Gastrocnemius medialis (tissue), 4 donors: Measurements from ENCODE around the gene TPRG1L.

Experiments used
- POLR2A ChIP-seq, 2 donors: fragments of 450-650 bp; IDR thresholded peaks; one replicate each; pipeline ENCODE4 v1.6.1; 2017; ENCODE audit warnings: antibody characterized with exemption in 2 of 2, mild to moderate bottlenecking in 2 of 2, moderate library complexity in 2 of 2
- TF ChIP-seq, protein P1 (sequence below), 5 experiments: fragments of 450-650 bp in 3 of 5; fragments of 200-600 bp in 2 of 5; sonication (generic) in 2 of 5; IDR thresholded peaks in 4 of 5; conservative IDR thresholded peaks in 1 of 5; 1 replicate in 4 of 5; 2 replicates in 1 of 5; pipeline ENCODE4 v1.5.1; 2016 to 2019; ENCODE audit warnings: antibody characterized with exemption in 5 of 5, mild to moderate bottlenecking in 3 of 5, moderate library complexity in 3 of 5

DNA sequence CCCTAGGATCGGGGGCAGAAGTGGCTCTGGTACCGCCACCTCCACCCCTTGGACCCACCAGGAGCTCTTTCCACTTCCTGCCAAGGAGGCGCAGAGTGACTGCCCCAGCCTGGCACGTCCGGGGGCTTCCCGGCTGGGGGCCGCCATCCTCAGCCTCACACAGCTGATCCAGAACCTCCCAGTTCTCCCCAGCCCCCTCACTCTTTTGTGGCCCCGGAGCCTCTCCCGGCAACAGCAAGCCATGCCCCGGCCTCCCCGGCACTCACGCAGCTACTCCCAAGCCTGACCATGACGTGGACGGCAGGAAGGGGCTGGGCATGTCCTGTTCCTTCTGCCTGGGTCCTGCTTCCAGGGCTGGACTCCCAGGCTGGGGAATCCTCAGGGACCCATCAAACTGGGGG is 44.6 kb downstream of the TPRG1L start:
- TF ChIP-seq, protein P1, sequence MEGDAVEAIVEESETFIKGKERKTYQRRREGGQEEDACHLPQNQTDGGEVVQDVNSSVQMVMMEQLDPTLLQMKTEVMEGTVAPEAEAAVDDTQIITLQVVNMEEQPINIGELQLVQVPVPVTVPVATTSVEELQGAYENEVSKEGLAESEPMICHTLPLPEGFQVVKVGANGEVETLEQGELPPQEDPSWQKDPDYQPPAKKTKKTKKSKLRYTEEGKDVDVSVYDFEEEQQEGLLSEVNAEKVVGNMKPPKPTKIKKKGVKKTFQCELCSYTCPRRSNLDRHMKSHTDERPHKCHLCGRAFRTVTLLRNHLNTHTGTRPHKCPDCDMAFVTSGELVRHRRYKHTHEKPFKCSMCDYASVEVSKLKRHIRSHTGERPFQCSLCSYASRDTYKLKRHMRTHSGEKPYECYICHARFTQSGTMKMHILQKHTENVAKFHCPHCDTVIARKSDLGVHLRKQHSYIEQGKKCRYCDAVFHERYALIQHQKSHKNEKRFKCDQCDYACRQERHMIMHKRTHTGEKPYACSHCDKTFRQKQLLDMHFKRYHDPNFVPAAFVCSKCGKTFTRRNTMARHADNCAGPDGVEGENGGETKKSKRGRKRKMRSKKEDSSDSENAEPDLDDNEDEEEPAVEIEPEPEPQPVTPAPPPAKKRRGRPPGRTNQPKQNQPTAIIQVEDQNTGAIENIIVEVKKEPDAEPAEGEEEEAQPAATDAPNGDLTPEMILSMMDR (IDR thresholded peaks at IDR 0.05 in 4 of 5, conservative IDR thresholded peaks at IDR 0.05 in 1 of 5), result no peak
- no peak for TF ChIP-seq POLR2A (IDR thresholded peaks at IDR 0.05)
